ENCODE measurements around the gene IGSF21. TPM values are rescaled to one million over a fixed set of nuclear protein-coding genes. Genes with fewer than 3 reads are reported as not detected.

IGSF21 gene
- polyA plus RNA-seq, 1 experiment = not detected

GRCh38 chr1:18387307-18387706 is 279.7 kb downstream of the IGSF21 start:
- Histone ChIP-seq H3K27ac (ENCODE audit: low read depth, low read length) (no peak overlapping the region), H3K4me3 (ENCODE audit: low read depth, low read length) (no peak overlapping the region), H3K9me3 (ENCODE audit: control insufficient read depth, insufficient read depth, low read length) (peaks cover 19% of the 10 kb centered on the region), H3K27me3 (ENCODE audit: control insufficient read depth, insufficient read depth, low read length) (no peaks in the 10 kb centered on the region)
- CTCF ChIA-PET = no interaction called here
- POLR2A ChIA-PET = no interaction called here
- TF ChIP-seq CTCF (IDR thresholded peaks at IDR 0.05; ENCODE audit: low read depth, low read length) = no peak
- DNase-seq (ENCODE audit: low read depth, low spot score) = no peak

DNA sequence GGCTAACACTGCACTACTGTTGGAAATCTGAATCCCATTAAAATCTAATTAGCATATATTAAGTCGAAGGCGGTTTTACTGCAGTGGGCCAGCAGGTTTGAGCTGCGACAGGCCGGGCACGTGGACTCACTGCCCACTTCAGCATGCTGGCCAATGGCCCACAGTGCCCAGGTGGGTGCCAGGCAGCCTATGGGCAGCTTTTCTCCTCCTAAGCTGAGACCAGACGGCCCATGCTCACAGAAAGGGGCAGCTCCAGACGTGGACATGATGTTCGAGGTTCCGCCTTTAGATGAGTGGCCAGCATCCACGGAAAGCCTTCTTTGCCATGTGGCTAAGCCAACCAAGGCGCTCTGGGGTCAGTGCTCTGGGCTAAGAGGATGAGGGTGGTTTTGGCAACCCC is 283.4 kb downstream of the IGSF21 start:
- no peaks in the 10 kb centered on the region for H3K27me3 ChIP-seq (ENCODE audit: control insufficient read depth, insufficient read depth, low read length)
- no peak overlapping the region for H3K27ac ChIP-seq (ENCODE audit: low read depth, low read length)
- ChIA-PET CTCF (no interaction called here), POLR2A (no interaction called here)
- H3K9me3 ChIP-seq (ENCODE audit: control insufficient read depth, insufficient read depth, low read length) = peaks cover 10% of the 10 kb centered on the region
- no peak for DNase-seq (ENCODE audit: low read depth, low spot score)
- no peak overlapping the region for H3K4me3 ChIP-seq (ENCODE audit: low read depth, low read length)
- TF ChIP-seq CTCF (IDR thresholded peaks at IDR 0.05; ENCODE audit: low read depth, low read length) = no peak

DNA sequence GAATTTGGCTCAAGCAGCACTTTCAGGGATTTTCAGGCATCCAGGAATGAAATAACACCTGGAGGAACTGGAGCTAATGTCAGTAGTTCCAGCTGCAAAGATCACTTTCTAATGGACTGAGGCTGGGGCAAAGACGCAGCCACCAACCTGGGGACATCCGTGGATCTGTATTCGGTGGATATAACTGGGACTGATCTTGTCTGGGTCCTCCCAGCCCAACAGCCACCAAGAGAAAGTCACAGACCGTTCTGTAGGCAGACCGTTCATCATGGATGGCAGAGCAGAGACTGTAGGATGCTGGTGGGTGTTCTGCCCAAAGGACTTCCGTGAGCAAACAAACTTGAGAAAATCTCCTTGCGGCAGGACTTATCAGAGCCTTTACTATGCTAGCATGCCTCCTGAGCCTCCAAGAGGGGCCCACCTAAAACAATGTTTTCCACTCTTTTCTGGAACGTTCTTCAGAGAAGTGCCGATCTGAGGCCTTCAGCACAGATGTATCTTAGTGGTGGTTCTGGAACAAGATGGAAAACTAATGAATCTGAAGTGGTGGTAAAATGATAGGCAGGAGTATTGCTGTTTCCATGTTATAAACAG is 287.1 kb downstream of the IGSF21 start:
- POLR2A ChIA-PET = no interaction called here
- CTCF ChIA-PET = no interaction called here
- H3K27me3 ChIP-seq (ENCODE audit: control insufficient read depth, insufficient read depth, low read length) = no peaks in the 10 kb centered on the region
- DNase-seq (ENCODE audit: low read depth, low spot score) = no peak
- no peak overlapping the region for H3K4me3 ChIP-seq (ENCODE audit: low read depth, low read length)
- no peak overlapping the region for H3K27ac ChIP-seq (ENCODE audit: low read depth, low read length)
- TF ChIP-seq CTCF (IDR thresholded peaks at IDR 0.05; ENCODE audit: low read depth, low read length) = no peak
- H3K9me3 ChIP-seq (ENCODE audit: control insufficient read depth, insufficient read depth, low read length) = peaks cover 19% of the 10 kb centered on the region

DNA sequence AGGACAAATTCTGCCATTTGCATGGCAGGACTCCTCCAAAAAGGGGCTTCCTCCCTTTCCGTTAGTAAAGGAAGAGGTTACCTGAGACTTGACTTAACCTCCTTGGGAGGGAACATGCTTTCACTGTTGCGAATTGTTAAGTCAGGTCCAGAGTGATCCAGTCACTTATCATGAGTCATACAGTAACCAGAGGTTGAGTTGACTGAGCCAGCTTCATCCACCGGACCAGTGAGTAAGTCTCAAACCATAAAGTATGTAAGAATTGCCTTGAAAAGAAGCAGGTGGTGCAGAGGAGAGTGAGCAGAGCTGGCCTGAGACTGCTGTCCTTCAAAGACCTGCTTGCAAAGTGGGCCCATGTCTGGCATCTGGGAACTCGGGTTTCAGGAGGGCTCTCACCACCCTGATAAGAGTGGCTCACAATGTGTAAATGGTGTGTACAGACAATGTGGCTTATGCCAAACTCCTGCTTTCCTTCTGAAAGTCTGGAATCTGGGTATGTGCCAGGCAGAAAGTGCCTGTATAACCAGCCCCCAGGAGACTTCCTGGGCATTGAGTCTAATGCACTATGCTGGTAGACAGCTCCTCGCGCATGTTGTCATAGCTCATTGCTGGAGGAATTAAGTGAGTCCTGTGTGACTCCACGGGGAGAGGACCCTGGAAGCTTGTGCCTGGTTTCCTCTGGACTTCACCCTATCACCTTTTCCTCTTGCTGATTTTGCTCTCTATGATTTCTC is 288.8 kb downstream of the IGSF21 start:
- Histone ChIP-seq H3K9me3 (ENCODE audit: control insufficient read depth, insufficient read depth, low read length) (peaks cover 15% of the 10 kb centered on the region; the same call in 1 of the 2 replicates), H3K27ac (ENCODE audit: low read depth, low read length) (no peak overlapping the region), H3K27me3 (ENCODE audit: control insufficient read depth, insufficient read depth, low read length) (no peaks in the 10 kb centered on the region), H3K4me3 (ENCODE audit: low read depth, low read length) (no peak overlapping the region)
- ChIA-PET CTCF (no interaction called here), POLR2A (no interaction called here)
- DNase-seq (ENCODE audit: low read depth, low spot score) = no peak
- no peak for TF ChIP-seq CTCF (IDR thresholded peaks at IDR 0.05; ENCODE audit: low read depth, low read length)

- ChIA-PET POLR2A (no interaction called here), CTCF (no interaction called here)
- no peak for DNase-seq (ENCODE audit: low read depth, low spot score)
- no peak overlapping the region for H3K27ac ChIP-seq (ENCODE audit: low read depth, low read length)
- H3K27me3 ChIP-seq (ENCODE audit: control insufficient read depth, insufficient read depth, low read length) = no peaks in the 10 kb centered on the region
- H3K9me3 ChIP-seq (ENCODE audit: control insufficient read depth, insufficient read depth, low read length) = peaks cover 18% of the 10 kb centered on the region; the same call in 1 of the 2 replicates
- no peak overlapping the region for H3K4me3 ChIP-seq (ENCODE audit: low read depth, low read length)
- no peak for TF ChIP-seq CTCF (IDR thresholded peaks at IDR 0.05; ENCODE audit: low read depth, low read length)
Measured at GRCh38 chr1:18397641-18398040, 290.0 kb downstream of the IGSF21 start.
